Neural progenitor cell (in vitro differentiated cells): Measurements from ENCODE around the gene SUB1.

Experiments
- CTCF ChIP-seq: fragments of 200-600 bp; sonication (generic); IDR thresholded peaks from 2 replicates; pipeline ENCODE4 v1.5.1; 2017; ENCODE audit warnings: antibody characterized with exemption, mild to moderate bottlenecking
- EZH2 ChIP-seq: fragments of 200-600 bp; sonication (generic); IDR thresholded peaks from 2 replicates; pipeline ENCODE4 v1.6.1; 2017; ENCODE audit warnings: antibody characterized with exemption, mild to moderate bottlenecking, moderate library complexity
- EZH2phosphoT487 ChIP-seq: fragments of 200-600 bp; sonication (generic); IDR thresholded peaks from 2 replicates; pipeline ENCODE4 v1.6.1; 2017; ENCODE audit warnings: antibody characterized with exemption

DNA sequence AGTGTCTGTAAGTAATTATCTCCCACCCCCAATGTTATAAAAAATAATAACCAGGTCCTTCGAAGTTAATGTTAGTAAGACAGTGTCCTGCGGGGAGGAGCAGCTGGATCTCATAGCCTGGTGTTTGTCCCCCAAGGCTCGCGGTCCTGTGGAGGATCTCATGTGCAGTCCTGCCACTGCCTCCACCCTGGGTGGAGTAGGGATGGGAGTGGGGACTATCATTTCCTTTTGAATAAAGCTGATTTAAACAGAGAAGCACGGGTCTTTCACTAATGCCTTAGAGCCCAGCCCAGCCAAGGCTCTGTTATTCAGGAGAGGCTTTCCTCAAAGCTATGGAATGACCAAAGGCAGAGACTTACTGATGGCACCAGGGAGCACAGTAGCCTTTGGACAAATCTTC is 40.2 kb downstream of the SUB1 start:
- TF ChIP-seq CTCF: no peak
- TF ChIP-seq EZH2phosphoT487: no peak
- TF ChIP-seq EZH2: no peak
